GM19099 (cell line): ENCODE data around the gene GRIP1.

Source experiments
- POLR2A ChIP-seq: IDR thresholded peaks from 3 replicates; pipeline ENCODE4 v1.6.1; 2011; ENCODE audit warnings: low read depth; ENCODE audit not compliant: insufficient read length; ENCODE audit errors: extremely low read depth

The GRIP1 gene

GRCh38 chr12:66674495-66675122 lies 4.3 kb downstream of the GRIP1 start:
- TF ChIP-seq POLR2A, result no peak

- TF ChIP-seq POLR2A, result no peak
Observed at GRCh38 chr12:66669541-66669940, 9.3 kb downstream of the GRIP1 start.

- TF ChIP-seq POLR2A, result no peak
Observed at GRCh38 chr12:66668311-66668710, 10.6 kb downstream of the GRIP1 start.

- no peak for TF ChIP-seq POLR2A
Observed at GRCh38 chr12:66667906-66668305, 11.0 kb downstream of the GRIP1 start.

- no peak for TF ChIP-seq POLR2A
Observed at GRCh38 chr12:66666481-66666880, 12.4 kb downstream of the GRIP1 start.

GRCh38 chr12:66665435-66665985 lies 13.4 kb downstream of the GRIP1 start:
- no peak for TF ChIP-seq POLR2A

GRCh38 chr12:66664076-66664475 lies 14.8 kb downstream of the GRIP1 start:
- TF ChIP-seq POLR2A, result no peak

GRCh38 chr12:66663611-66664010 lies 15.3 kb downstream of the GRIP1 start:
- no peak for TF ChIP-seq POLR2A

GRCh38 chr12:66662729-66663128 lies 16.1 kb downstream of the GRIP1 start:
- no peak for TF ChIP-seq POLR2A

GRCh38 chr12:66662179-66662578 lies 16.7 kb downstream of the GRIP1 start:
- TF ChIP-seq POLR2A, result no peak

GRCh38 chr12:66661357-66661756 lies 17.5 kb downstream of the GRIP1 start:
- TF ChIP-seq POLR2A, result no peak

- no peak for TF ChIP-seq POLR2A
Observed at GRCh38 chr12:66653796-66654195, 25.1 kb downstream of the GRIP1 start.

- TF ChIP-seq POLR2A, result no peak
Observed at GRCh38 chr12:66648033-66648735, 30.7 kb downstream of the GRIP1 start.

- no peak for TF ChIP-seq POLR2A
Observed at GRCh38 chr12:66647034-66647691, 31.7 kb downstream of the GRIP1 start.

- no peak for TF ChIP-seq POLR2A
Observed at GRCh38 chr12:66644151-66644550, 34.7 kb downstream of the GRIP1 start.
